Islet precursor cell (in vitro differentiated cells): Measurements from ENCODE around the gene DCAF17.

Experiments
- DNase-seq: peaks from one replicate; pipeline ENCODE4 v3.0.0-alpha.2; 2018

Gene DCAF17

GRCh38 chr2:171434013-171434989 lies at the start of gene DCAF17:
DCAF17 (plus strand) TSS chr2:171434226; CDS start chr2:171434578, 352 bp downstream.
- peak; percentile 99 for DNase-seq

- DNase-seq: peak; percentile 60
These were observed 47.4 kb upstream of the DCAF17 start for GRCh38 chr2:171386627-171387026.

- no peak for DNase-seq
These were observed 47.0 kb upstream of the DCAF17 start for GRCh38 chr2:171387052-171387451.

- no peak for DNase-seq
These were observed 44.7 kb upstream of the DCAF17 start for GRCh38 chr2:171389325-171389724.

GRCh38 chr2:171389780-171390179 lies 44.2 kb upstream of the DCAF17 start:
- DNase-seq: no peak

GRCh38 chr2:171390941-171391516 lies 43.0 kb upstream of the DCAF17 start:
- no peak for DNase-seq

- DNase-seq: no peak
These were observed 42.5 kb upstream of the DCAF17 start for GRCh38 chr2:171391532-171391931.

GRCh38 chr2:171393487-171393886 lies 40.5 kb upstream of the DCAF17 start:
- DNase-seq: no peak

- DNase-seq: no peak
These were observed 39.8 kb upstream of the DCAF17 start for GRCh38 chr2:171394164-171394740.

- no peak for DNase-seq
These were observed 34.7 kb upstream of the DCAF17 start for GRCh38 chr2:171399292-171399691.

- no peak for DNase-seq
These were observed 33.6 kb upstream of the DCAF17 start for GRCh38 chr2:171400395-171400794.

GRCh38 chr2:171401947-171402346 lies 32.1 kb upstream of the DCAF17 start:
- no peak for DNase-seq

GRCh38 chr2:171402906-171403580 lies 31.0 kb upstream of the DCAF17 start:
- DNase-seq: no peak

- peak; percentile 60 for DNase-seq
These were observed 29.8 kb upstream of the DCAF17 start for GRCh38 chr2:171404261-171404660.

GRCh38 chr2:171404719-171405118 lies 29.3 kb upstream of the DCAF17 start:
- no peak for DNase-seq

- no peak for DNase-seq
These were observed 28.5 kb upstream of the DCAF17 start for GRCh38 chr2:171405546-171405945.

- no peak for DNase-seq
These were observed 28.0 kb upstream of the DCAF17 start for GRCh38 chr2:171406044-171406443.

- DNase-seq: no peak
These were observed 26.9 kb upstream of the DCAF17 start for GRCh38 chr2:171407030-171407675.

GRCh38 chr2:171407676-171408044 lies 26.4 kb upstream of the DCAF17 start:
- DNase-seq: no peak

GRCh38 chr2:171409436-171409971 lies 24.5 kb upstream of the DCAF17 start:
- peak; percentile 65 for DNase-seq

GRCh38 chr2:171410101-171410500 lies 23.9 kb upstream of the DCAF17 start:
- DNase-seq: no peak

GRCh38 chr2:171410624-171411023 lies 23.4 kb upstream of the DCAF17 start:
- DNase-seq: no peak
